Measurements from ENCODE around the gene CNN3. TPM values are rescaled to one million over a fixed set of nuclear protein-coding genes. Genes with fewer than 3 reads are reported as not detected.

Gene CNN3
- total and polyA plus RNA-seq, 2 donors from 2014 or later = 232 to 291 TPM

GRCh38 chr1:94973309-94973922 lies 46.5 kb upstream of the CNN3 start:
- H3K27ac ChIP-seq (ENCODE audit: low read depth in 2 of 2, low read length in 2 of 2) = peak overlapping the region in 1 of 2 donors; percentile 18
- H3K4me3 ChIP-seq (ENCODE audit: low read length in 3 of 3) = no peak overlapping the region
- H3K9me3 ChIP-seq (ENCODE audit: control insufficient read depth in 2 of 3, insufficient read depth in 1 of 3, low read length in 3 of 3) = no peaks in the 10 kb centered on the region
- peaks cover 0 to 9% (median 4%) of the 10 kb centered on the region in 3 donors for H3K4me1 ChIP-seq (ENCODE audit: control insufficient read depth in 2 of 3, insufficient read depth in 2 of 3, low read depth in 1 of 3, low read length in 3 of 3)
- no peaks in the 10 kb centered on the region for H3K27me3 ChIP-seq (ENCODE audit: control insufficient read depth, insufficient read depth, low read length)
- no peak for FAIRE-seq
- no peaks in the 10 kb centered on the region for H3K36me3 ChIP-seq (ENCODE audit: control insufficient read depth in 2 of 3, insufficient read depth in 3 of 3, low read length in 3 of 3)
- no peak overlapping the region for H3K9ac ChIP-seq (ENCODE audit: low read length in 3 of 3)
- DNase-seq = no peak
- intact Hi-C loops (cut with DNase I) = no loop called here
- TF ChIP-seq CTCF (IDR thresholded peaks at IDR 0.05; ENCODE audit: borderline replicate concordance, extremely low read depth, insufficient read depth) = no peak

GRCh38 chr1:94971491-94971924 lies 44.6 kb upstream of the CNN3 start:
- no peaks in the 10 kb centered on the region for H3K27me3 ChIP-seq (ENCODE audit: control insufficient read depth, insufficient read depth, low read length)
- TF ChIP-seq CTCF (IDR thresholded peaks at IDR 0.05; ENCODE audit: borderline replicate concordance, extremely low read depth, insufficient read depth) = no peak
- H3K9me3 ChIP-seq (ENCODE audit: control insufficient read depth in 2 of 3, insufficient read depth in 1 of 3, low read length in 3 of 3) = no peaks in the 10 kb centered on the region
- H3K4me3 ChIP-seq (ENCODE audit: low read length in 3 of 3) = no peak overlapping the region
- H3K9ac ChIP-seq (ENCODE audit: low read length in 3 of 3) = no peak overlapping the region
- no peaks in the 10 kb centered on the region for H3K36me3 ChIP-seq (ENCODE audit: control insufficient read depth in 2 of 3, insufficient read depth in 3 of 3, low read length in 3 of 3)
- peak overlapping the region in 1 of 2 donors; percentile 83 for H3K27ac ChIP-seq (ENCODE audit: low read depth in 2 of 2, low read length in 2 of 2)
- intact Hi-C loops (cut with DNase I) = no loop called here
- H3K4me1 ChIP-seq (ENCODE audit: control insufficient read depth in 2 of 3, insufficient read depth in 2 of 3, low read depth in 1 of 3, low read length in 3 of 3) = peaks cover 0 to 9% (median 4%) of the 10 kb centered on the region in 3 donors
- FAIRE-seq (no peak), DNase-seq (no peak)

- Histone ChIP-seq H3K27ac (ENCODE audit: low read depth in 2 of 2, low read length in 2 of 2) (peak overlapping the region in 1 of 2 donors; percentile 42), H3K36me3 (ENCODE audit: control insufficient read depth in 2 of 3, insufficient read depth in 3 of 3, low read length in 3 of 3) (no peaks in the 10 kb centered on the region), H3K9me3 (ENCODE audit: control insufficient read depth in 2 of 3, insufficient read depth in 1 of 3, low read length in 3 of 3) (no peaks in the 10 kb centered on the region), H3K27me3 (ENCODE audit: control insufficient read depth, insufficient read depth, low read length) (no peaks in the 10 kb centered on the region), H3K4me3 (ENCODE audit: low read length in 3 of 3) (no peak overlapping the region), H3K4me1 (ENCODE audit: control insufficient read depth in 2 of 3, insufficient read depth in 2 of 3, low read depth in 1 of 3, low read length in 3 of 3) (peaks cover 0 to 9% (median 4%) of the 10 kb centered on the region in 3 donors), H3K9ac (ENCODE audit: low read length in 3 of 3) (no peak overlapping the region)
- DNase-seq = no peak
- FAIRE-seq = no peak
- intact Hi-C loops (cut with DNase I) = no loop called here
- no peak for TF ChIP-seq CTCF (IDR thresholded peaks at IDR 0.05; ENCODE audit: borderline replicate concordance, extremely low read depth, insufficient read depth)
These were observed 43.9 kb upstream of the CNN3 start for GRCh38 chr1:94970783-94971182.

Data from kidney (tissue), 14 donors.